GM18498 (cell line): ENCODE results near the gene DLG2.

ENCODE experiments used
- ATAC-seq: cut with Tn5 transposase; IDR thresholded peaks from one replicate; pipeline ENCODE4 v1.9.1; 2021; ENCODE audit warnings: mild to moderate bottlenecking, moderate library complexity; ENCODE audit not compliant: unreplicated experiment

The DLG2 gene

DNA sequence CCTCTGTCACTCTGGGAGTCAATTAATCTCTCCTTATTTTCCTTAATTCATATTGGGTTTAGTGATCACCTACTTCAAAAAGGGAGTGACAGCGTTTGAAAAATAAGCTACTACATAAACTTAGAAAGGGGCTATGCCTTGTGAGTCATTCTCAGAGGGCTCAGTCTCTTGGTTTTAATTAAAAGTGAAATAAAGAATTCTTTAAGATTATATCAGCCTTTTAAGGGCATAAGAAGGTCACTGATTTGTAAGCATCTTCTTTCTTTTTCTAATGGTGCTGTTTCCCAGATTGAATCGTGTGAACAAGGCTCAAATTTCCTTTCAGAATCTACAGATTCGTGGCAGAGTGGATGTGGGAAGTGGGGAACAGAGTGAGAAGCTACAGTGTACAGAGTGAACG is 1704.8 kb downstream of the DLG2 start:
- no peak for ATAC-seq

DNA sequence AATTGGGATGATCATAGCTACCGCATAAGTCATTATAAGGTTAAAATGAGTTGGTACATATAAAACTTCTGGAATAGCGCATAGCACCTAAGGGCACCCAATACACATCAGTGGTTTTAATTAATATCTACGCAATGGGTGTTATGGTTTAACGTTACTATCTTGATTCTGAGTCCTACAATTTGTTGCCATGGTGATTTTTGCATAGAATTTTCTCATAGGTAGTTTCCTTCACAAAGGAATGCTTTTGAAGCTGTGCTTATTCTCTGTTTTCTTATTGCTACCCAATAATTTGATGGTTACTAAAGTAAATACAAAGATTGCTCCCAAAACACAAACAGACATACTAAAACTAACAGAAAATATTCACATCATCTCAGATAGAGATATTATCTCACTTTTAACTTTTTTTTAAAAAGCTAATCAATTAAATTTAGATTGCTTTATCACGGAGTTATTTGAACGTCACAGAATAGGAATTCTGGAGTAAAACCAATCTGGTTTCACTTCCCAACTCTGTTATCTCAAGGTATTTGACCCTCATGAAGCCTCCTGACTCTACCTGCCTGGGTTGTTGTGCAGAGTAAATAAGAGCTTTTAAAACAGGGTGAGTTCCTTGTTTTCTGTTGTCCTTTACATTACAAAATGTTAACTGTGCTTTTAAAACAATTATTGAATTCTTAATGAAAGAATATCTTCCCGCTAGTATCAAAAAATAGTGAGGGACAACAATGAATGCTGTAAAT is 1705.5 kb downstream of the DLG2 start:
- no peak for ATAC-seq

DNA sequence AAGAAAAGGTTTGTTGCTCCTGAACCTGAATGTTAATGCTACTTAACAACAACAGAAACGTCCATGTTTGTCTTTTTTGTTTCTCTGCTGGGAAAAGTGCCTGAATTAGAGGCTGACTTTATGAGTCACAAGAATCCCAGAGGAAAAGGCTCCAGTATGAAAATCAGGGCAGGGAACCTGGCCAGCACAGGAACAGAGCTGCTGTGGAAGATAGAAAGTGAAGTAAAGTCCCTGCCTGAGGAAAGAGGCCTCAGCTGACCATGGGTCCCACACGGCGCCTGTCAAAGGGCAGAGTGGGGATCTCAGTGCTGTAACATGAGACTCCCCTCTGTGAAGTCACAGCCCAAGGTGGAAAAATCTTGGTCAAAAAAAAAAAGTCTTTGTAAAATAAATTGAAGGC is 1708.7 kb downstream of the DLG2 start:
- no peak for ATAC-seq

DNA sequence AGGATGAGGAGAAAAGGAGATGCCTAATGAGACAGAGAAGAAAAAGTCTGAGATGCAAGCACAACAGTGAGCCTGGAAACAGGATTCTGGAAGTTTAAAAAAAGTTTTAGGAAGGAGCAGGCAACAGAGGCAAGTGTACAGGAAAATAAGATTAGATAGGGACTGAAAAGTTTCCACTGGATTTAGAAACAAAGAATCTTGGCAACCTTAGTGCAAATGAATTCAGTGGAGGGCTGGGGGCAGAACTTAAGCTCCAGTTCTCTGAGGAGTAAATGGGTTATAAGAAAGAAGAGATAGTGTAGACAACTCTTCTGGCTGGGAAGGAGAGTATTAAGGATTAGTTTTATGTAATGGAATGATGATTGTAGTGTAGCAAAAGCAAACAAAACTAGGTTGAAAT is 1712.1 kb downstream of the DLG2 start:
- no peak for ATAC-seq

DNA sequence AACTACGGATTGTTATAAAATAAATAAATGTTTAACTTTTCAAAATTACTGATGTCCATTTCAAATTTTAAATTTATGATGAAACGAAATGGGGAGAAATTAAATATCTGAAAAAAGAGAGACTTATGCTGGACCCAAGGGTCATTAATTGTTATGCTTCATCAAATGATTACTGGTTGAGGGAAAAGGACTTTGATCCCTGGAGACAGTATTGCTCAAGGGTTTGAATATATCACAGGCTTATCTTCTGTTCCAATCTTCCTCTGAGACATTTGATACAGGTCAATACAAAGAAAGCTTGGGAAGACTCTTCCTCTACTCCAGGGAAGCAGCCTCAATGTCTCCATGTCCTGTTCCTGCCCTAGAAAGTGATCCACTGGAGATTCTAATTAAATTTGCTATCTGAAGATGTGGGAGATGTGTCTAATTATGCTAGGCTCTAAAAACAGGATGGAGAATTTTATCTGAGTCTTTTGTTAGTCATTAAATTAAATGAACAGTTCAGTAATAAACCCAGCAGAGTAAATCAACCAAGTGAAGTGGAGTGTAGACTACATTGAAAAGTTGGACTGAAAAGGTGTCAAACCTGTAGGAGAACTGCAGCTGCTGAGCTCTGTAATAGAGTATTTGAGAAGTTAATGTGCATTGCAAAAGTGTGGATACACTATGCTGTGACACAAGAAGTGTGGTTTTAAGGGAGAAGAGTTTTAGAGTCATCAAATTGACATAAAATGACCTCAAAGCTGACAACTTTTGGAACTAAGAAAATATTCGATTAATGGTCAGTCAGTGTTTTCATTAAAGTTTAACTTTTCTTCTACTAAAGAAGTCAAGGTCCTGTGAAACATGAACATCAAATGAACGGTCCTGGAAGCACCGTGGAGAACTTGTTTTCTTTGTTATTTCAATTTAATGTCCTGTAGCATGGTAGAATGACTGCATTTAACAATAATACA is 1717.3 kb downstream of the DLG2 start:
- ATAC-seq: no peak

GRCh38 chr11:83908298-83908856 is 1718.8 kb downstream of the DLG2 start:
- ATAC-seq: no peak

DNA sequence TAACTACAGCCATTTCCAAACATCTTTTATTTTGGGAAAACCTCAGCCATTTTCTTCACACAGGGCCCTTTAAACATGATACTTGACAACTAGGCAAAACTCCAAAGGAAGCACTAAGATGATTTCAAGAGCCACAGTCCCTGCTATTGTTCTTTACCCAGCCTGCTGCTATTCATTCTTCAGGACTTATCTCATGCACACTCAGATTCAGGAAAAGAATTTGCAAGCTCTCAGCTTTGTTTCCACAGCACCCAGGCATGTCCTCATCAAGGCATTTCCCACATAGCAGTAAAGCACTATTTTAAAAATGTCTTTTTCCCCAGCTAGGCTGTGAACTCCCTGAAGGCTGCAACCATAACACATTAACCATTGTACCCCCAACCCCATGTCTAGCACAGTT is 1731.6 kb downstream of the DLG2 start:
- ATAC-seq: no peak

DNA sequence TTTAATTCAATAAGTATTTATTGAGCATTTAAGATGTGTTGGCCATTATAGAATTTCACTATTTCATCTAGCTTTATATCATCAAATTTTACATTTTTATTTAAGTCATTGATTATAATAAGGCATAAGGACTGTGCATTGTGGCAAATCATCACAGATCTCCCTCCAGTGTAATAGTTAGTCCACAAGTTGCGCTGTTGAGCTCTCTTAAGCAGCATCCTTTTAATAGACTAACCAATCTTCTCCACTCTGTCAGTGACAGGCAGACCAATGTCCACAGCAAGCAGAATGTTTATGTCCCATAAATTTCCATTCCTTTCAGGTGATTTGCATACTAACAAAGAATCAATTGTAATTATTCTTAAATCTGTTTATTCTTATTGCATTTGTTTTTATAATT is 1745.7 kb downstream of the DLG2 start:
- ATAC-seq: no peak

- no peak for ATAC-seq
These were observed 1756.1 kb downstream of the DLG2 start for GRCh38 chr11:83871054-83871453.

GRCh38 chr11:83866655-83867054 is 1760.5 kb downstream of the DLG2 start:
- ATAC-seq: no peak

- ATAC-seq: no peak
These were observed 1761.3 kb downstream of the DLG2 start for GRCh38 chr11:83865636-83866461.

- ATAC-seq: no peak
These were observed 1762.6 kb downstream of the DLG2 start for GRCh38 chr11:83864412-83865057.

DNA sequence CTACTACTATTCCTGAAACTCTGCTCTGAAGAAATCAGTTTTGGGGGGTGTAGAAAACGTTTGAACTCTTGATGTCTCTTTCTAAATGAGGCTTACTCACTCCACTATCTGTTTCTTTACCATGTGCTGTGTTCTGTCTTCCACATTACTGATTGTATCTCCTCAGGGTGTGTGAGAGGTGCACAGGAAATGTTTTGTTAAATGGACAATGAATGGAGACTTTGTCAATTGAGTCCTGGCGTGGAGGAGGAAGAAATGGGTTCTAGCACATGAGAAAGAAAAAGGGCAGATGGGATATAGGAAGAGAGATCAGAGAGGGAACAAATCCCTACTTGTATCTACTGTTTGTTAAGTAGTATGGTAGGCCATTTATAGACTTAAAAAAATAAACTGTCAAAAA is 1763.9 kb downstream of the DLG2 start:
- ATAC-seq: no peak

- ATAC-seq: no peak
These were observed 1764.5 kb downstream of the DLG2 start for GRCh38 chr11:83862691-83863090.

GRCh38 chr11:83862033-83862432 is 1765.1 kb downstream of the DLG2 start:
- ATAC-seq: no peak

DNA sequence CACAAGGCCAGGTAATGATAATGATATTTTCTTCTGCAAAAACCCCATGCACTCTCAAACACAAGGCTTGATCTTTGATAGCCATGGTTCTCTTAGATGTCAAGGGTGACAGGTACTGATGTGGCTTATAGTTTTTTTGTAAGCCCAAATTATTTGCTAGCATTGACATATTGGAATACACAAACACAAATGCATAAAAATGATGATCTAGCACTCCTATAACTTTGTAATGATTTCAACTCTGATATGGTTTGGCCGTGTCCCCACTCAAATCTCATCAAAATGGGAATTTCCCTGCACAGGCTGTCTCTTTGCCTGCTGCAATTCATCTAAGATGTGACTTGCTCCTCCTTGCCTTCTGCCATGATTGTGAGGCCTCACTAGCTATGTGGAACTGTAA is 1768.5 kb downstream of the DLG2 start:
- ATAC-seq: no peak

DNA sequence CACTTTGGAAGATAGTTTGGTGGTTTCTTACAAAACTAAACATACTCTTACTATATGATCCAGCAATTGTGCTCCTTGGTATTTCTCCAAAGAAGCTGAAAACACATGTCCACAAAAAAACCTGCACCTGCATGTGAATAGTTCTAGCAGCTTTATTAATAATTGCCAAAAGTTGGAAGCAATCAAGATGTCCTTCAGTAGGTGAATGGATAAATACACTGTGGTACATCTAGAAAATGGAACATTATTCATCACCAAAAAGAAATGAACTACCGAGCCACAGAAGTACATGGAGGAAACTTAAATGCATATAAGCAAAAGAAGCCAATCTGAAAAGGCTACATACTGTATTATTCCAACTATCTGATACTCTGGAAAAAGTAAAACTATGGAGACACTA is 1771.9 kb downstream of the DLG2 start:
- no peak for ATAC-seq

DNA sequence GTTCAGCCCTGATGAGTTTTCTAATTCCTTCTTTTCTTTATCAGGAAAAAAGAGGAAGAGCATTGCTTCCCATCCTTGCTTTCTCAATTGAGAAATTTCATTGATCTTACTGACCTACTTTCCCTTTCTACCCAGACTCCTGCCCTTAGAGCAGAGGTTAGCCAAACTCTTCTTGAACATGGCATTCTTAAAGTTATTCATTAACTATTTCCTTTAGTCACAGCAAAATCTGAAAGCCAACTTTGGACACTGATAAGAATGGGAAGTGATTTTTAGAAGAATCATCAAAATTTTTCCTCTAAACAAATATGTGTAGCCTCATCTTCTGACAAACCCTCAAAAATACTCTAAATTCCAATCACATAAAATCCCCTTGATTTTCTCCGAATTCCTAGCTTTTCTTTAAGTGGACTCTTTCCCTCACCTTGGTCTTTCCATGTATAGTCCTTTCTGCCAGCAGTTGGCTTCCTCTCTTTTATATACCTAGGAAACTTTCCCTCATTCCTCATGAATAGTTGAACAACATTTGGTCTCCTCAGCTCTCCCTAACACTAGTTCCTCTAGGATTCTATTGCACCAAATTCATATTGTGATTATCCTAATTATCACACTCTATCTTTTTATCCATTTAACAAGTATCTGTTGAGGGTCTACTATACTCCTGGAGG is 1774.2 kb downstream of the DLG2 start:
- no peak for ATAC-seq

- no peak for ATAC-seq
These were observed 1775.1 kb downstream of the DLG2 start for GRCh38 chr11:83852012-83852411.

- no peak for ATAC-seq
These were observed 1779.6 kb downstream of the DLG2 start for GRCh38 chr11:83847467-83848034.
